Skeletal muscle cell (primary cell): ENCODE results near the gene ACVRL1.
A peak's percentile ranks its signal among the peaks of the same experiment; 100 is the strongest.

Experiments used
- DNase-seq: peaks from one replicate; pipeline ENCODE4 v3.0.0-alpha.2; 2010; ENCODE audit warnings: low read depth
- H3K4me3 ChIP-seq: 2 replicates; pipeline ENCODE4 v1.5.1; 2011; ENCODE audit warnings: low read depth, mild to moderate bottlenecking, control low read depth, low read length, moderate library complexity

Gene ACVRL1

GRCh38 chr12:51913071-51914033 lies 6.0 kb downstream of the ACVRL1 start:
- H3K4me3 ChIP-seq: no peak overlapping the region
- no peak for DNase-seq

GRCh38 chr12:51914034-51914923 lies 7.0 kb downstream of the ACVRL1 start:
- no peak for DNase-seq
- no peak overlapping the region for H3K4me3 ChIP-seq

- H3K4me3 ChIP-seq: no peak overlapping the region
- no peak for DNase-seq
Measured at GRCh38 chr12:51915003-51915625, 7.8 kb downstream of the ACVRL1 start.

- H3K4me3 ChIP-seq: no peak overlapping the region
- no peak for DNase-seq
Measured at GRCh38 chr12:51915951-51916350, 8.6 kb downstream of the ACVRL1 start.

- no peak for DNase-seq
- H3K4me3 ChIP-seq: no peak overlapping the region
Measured at GRCh38 chr12:51917041-51917590, 9.8 kb downstream of the ACVRL1 start.

- H3K4me3 ChIP-seq: no peak overlapping the region
- DNase-seq: no peak
Measured at GRCh38 chr12:51917746-51918453, 10.6 kb downstream of the ACVRL1 start.

- H3K4me3 ChIP-seq: no peak overlapping the region
- DNase-seq: no peak
Measured at GRCh38 chr12:51920046-51920445, 12.7 kb downstream of the ACVRL1 start.

GRCh38 chr12:51921017-51921725 lies 13.9 kb downstream of the ACVRL1 start:
- H3K4me3 ChIP-seq: no peak overlapping the region
- DNase-seq: no peak

- no peak for DNase-seq
- H3K4me3 ChIP-seq: no peak overlapping the region
Measured at GRCh38 chr12:51922146-51922545, 14.8 kb downstream of the ACVRL1 start.

GRCh38 chr12:51922762-51923505 lies 15.6 kb downstream of the ACVRL1 start:
- H3K4me3 ChIP-seq: no peak overlapping the region
- DNase-seq: peak; percentile 44

GRCh38 chr12:51923506-51924365 lies 16.4 kb downstream of the ACVRL1 start:
- no peak for DNase-seq
- peak overlapping the region; percentile 11 for H3K4me3 ChIP-seq

- H3K4me3 ChIP-seq: no peak overlapping the region
- no peak for DNase-seq
Measured at GRCh38 chr12:51924551-51925319, 17.4 kb downstream of the ACVRL1 start.

GRCh38 chr12:51925346-51926063 lies 18.2 kb downstream of the ACVRL1 start:
- H3K4me3 ChIP-seq: no peak overlapping the region
- DNase-seq: no peak

- no peak overlapping the region for H3K4me3 ChIP-seq
- no peak for DNase-seq
Measured at GRCh38 chr12:51926064-51926632, 18.8 kb downstream of the ACVRL1 start.

GRCh38 chr12:51926718-51927117 lies 19.4 kb downstream of the ACVRL1 start:
- DNase-seq: no peak
- no peak overlapping the region for H3K4me3 ChIP-seq
